GM18520 (cell line): ENCODE data around the gene CYTH2.
"Not testable (repeated sequence)": the region's sequence is repeated elsewhere in the genome, so short reads cannot be mapped to it uniquely, and the experiment has no call there.

ENCODE experiments used
- ATAC-seq: cut with Tn5 transposase; IDR thresholded peaks from one replicate; pipeline ENCODE4 v1.9.1; 2021; ENCODE audit not compliant: unreplicated experiment

Gene CYTH2

GRCh38 chr19:48476176-48476575, 7.0 kb downstream of the CYTH2 start:
- no peak for ATAC-seq

- ATAC-seq, result no peak
Measured at GRCh38 chr19:48477067-48477685, 8.0 kb downstream of the CYTH2 start.

GRCh38 chr19:48477698-48478338, 8.6 kb downstream of the CYTH2 start:
- ATAC-seq, result no peak

- ATAC-seq, result no peak
Measured at GRCh38 chr19:48478339-48479256, 9.4 kb downstream of the CYTH2 start.

DNA sequence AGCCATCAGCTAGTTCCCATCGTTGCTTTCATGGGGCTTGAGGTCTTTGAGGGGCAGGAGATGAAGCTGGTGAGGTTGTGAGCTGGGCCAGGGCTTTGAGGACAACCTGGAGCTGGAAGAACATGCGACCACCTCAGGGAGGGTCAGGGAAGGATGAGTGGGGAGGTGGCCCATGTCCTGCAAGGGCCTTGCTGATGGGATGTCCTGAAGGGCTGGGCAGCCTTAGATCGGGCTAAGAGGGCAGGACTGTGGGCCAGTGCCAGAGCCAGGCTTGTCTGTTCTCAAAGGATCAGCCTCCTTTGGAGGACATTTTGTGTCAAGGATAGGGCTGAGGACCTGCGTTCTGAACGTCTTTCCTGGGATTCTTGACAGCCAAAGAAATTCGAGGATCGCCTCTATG, 10.5 kb downstream of the CYTH2 start:
- no peak for ATAC-seq

DNA sequence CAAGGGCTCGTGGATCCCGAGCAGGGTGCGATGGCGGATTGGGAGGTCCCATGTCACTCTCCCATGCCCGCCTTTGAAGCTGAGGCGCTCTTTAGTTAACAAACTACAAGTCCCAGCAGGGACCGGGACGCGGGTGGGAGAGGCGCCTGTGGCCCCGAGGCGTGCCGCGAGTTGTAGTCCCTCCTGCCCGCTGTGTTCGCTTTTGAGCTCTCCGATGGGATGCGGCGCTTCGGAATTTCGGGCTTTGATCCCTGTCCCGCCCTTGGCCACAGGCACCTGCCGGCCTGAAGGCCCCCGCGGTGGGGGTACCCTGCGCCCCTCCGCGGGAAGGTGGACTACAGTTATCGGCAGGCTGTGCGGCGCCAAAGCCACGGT, 11.0 kb downstream of the CYTH2 start:
- no peak for ATAC-seq

DNA sequence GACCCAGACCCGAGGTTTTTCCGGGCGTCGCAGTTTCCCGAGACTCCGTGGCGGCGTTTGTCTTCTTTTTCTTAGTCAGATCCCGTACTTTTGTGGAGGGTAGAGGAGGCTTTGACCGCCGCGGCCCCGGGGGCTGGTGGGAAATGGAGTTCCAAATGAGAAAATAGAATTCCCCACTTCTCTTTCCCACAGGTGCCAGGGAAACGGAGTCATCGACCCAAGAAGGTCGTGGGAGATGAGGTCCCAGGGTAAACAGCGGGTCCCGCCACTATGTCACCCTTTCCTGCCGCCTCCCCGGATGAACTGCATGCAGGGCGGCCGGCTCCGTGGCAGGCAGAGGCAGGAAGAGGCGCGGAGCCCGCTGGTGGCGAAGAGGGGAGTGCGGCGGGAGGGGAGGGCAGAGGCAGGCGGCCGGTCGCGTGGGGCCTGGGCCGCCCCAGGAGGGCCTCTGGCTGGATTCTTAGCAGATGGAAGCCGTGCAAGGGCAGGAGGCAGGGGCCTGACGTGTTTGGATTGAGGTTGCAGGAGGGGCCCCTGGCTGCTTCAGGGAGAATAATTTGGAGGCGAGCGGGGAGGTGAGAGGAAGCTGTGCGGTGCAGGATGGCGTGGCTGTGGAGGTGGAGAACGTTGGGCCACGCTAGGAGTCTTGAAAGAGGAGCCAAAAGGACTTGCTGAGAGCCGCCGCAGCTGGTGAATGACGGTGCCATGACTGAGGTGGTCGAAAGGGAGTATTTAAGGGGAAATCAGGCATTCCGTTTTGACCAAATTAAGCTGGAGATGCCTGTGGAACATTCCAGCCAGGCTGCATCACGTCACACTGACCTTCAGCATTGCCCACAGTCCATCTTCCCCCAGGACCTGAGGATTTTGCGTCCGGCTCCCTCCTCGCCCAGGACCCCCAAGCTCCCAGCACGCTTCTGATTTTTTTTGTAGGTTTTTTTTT, 11.7 kb downstream of the CYTH2 start:
- ATAC-seq, result no peak

DNA sequence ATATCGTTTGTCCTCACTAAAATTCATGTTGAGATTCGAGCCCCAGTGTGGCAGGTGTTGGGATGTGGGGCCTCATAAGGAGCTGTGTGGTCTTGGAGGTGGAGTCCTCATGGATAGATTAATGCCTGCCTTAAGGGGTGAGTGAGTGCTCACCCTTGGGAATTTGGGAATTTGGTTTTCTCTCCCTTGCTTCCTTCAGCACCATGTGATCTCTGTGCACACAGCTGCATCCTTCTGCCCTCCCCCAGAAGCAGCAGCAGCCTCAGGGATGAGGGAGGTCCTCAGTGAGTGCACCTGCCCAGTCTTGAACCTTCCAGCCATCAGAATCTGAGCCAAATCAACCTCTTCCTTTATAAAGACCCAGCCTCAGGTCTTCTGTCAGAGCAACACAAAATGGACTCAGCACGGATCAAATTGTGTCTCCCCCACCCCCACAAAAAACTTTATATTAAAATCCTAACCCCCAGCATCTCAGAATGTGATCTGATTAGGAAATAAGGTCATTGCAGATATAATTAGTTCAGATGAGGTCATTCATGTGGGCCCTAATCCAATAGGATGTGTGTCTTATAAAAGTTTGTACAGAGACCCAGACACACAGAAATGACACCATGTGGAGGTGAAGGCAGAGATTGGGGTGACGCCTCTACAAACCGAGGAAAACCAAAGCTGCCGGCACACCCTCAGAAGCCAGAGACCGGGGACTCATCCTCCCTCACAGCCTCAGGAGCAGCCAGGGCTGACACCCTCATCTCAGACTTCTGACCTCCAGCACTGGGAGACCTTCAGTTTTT, 12.9 kb downstream of the CYTH2 start:
- ATAC-seq, result no peak

- ATAC-seq, result no peak
Measured at GRCh38 chr19:48483301-48483700, 14.1 kb downstream of the CYTH2 start.

- ATAC-seq, result no peak
Measured at GRCh38 chr19:48484247-48484893, 15.2 kb downstream of the CYTH2 start.

- ATAC-seq, result no peak
Measured at GRCh38 chr19:48484931-48485612, 15.9 kb downstream of the CYTH2 start.

- not testable (repeated sequence) for ATAC-seq
Measured at GRCh38 chr19:48486706-48487105, 17.5 kb downstream of the CYTH2 start.

DNA sequence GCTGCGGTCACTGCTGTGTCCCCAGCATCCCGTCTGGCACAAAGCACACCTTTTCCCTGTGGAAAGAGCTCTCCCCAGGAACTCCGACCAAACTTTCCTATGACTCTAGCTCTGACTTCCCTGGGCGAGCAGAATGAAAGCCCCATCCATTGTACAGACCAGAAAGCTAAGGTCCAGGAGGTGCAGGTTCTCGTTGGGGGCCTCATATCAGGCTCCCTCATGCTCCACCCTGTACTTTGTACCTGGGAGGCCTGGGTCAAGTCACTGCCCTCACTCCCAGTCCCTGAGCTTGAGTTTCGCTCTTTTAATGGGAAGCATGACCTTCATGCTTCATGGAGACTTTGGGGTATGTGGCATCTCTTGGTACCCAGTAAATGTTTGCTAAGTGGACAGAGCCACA, 18.4 kb downstream of the CYTH2 start:
- no peak for ATAC-seq

- no peak for ATAC-seq
Measured at GRCh38 chr19:48487948-48488347, 18.8 kb downstream of the CYTH2 start.

GRCh38 chr19:48488478-48488877, 19.3 kb downstream of the CYTH2 start:
- not testable (repeated sequence) for ATAC-seq

DNA sequence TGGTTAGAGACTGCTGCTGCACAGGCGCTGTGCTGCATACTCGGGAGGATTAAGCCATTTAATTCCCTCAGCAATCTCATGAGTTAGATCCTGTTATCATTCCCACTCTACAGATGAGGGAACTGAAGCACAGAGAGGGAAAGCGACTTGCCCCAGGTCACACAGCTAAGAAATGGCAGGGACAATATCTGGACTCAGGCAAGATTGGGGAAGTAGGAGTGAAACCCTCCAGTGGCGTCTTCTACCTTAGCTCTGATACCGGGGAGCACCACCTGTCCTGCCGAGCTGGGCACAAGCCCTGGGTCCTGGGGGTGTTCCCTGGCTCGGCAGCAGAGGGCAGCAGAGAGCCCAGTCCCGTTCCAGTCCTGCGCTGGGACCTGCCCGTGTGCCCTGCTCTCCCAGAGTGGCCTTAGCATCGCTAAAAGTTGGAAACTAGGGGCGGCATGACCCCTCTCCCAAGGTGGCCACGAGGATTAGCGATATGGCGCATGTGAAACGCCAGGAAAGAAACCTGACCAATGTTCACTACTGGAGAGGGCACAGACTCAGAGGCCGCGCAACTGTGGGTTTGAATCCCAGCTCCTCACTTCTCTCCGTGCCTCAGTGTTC, 20.5 kb downstream of the CYTH2 start:
- no peak for ATAC-seq

DNA sequence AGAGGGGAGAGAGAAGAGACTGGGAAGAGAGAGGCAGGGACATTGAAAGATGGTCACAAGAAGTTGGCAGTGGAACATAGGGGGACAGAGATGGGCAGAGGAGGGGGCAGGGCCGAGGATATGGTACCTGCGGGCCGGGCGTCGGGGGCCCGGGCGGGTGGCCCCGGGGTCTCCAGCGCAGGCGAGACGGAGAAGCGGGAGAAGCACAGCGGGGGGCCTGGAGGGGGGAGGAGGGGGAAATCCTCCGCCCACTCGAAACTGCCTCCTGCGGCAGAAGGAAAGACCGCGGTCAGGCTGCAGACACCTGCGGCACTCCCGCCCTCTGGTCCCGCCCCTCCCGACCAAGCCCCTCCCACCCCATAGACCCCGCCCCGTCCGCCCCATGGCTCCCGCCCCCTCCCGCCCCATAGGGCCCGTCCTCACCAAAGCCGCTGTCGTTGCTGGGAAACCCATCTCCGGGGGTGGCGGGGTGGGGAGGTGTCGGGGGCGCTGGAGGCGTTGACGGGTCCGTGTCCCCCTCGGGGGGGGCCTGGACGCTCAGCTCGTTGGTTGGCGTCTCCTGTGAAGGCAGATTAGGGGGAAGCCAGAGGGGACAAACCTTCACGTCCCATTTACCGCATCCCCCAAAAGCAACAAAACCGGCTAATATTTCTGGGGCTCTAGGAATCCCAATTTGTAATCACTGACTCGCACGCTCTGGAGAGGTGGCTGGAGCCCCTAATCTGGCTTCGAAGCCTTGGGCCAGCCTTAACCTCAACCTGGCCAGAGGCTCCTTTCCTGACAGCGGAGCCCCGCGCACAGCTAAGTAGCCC, 22.0 kb downstream of the CYTH2 start:
- no peak for ATAC-seq

- no peak for ATAC-seq
Measured at GRCh38 chr19:48491793-48492123, 22.6 kb downstream of the CYTH2 start.
